Kidney (tissue), 14 donors: Measurements from ENCODE around the gene PVR. TPM values are rescaled to one million over a fixed set of nuclear protein-coding genes. Genes with fewer than 3 reads are reported as not detected.
A peak's percentile ranks its signal among the peaks of the same experiment; 100 is the strongest.
"Not testable (repeated sequence)": the region's sequence is repeated elsewhere in the genome, so short reads cannot be mapped to it uniquely, and the experiment has no call there.

Experiments
- DNase-seq, 5 donors: peaks; one replicate each; pipeline ENCODE4 v3.0.0-alpha.2; 2013 to 2020
- FAIRE-seq: peaks from 2 replicates; lab custom pipeline; 2012; peaks lifted over from hg19 to GRCh38; lab: Jason Lieb, UNC
- H3K27ac ChIP-seq, 2 donors: one replicate each; pipeline ENCODE4 v1.7.0; 2013; ENCODE audit warnings: low read depth in 2 of 2, low read length in 2 of 2, inconsistent platforms in 1 of 2
- H3K27me3 ChIP-seq: one replicate; pipeline ENCODE4 v1.7.1; 2013; ENCODE audit warnings: low read length, inconsistent platforms; ENCODE audit not compliant: control insufficient read depth, insufficient read depth
- H3K36me3 ChIP-seq, 3 donors: one replicate each; pipeline versions ENCODE4 v1.7.0 to v1.7.1; 2013; ENCODE audit warnings: low read length in 3 of 3, control low read depth in 1 of 3, inconsistent platforms in 1 of 3; ENCODE audit not compliant: insufficient read depth in 3 of 3, control insufficient read depth in 2 of 3
- H3K4me1 ChIP-seq, 3 donors: one replicate each; pipeline versions ENCODE4 v1.7.0 to v1.7.1; 2013; ENCODE audit warnings: low read length in 3 of 3, inconsistent platforms in 1 of 3, low read depth in 1 of 3; ENCODE audit not compliant: control insufficient read depth in 2 of 3, insufficient read depth in 2 of 3
- H3K4me3 ChIP-seq, 3 donors: one replicate each; pipeline versions ENCODE4 v1.7.0 to v1.8.1; 2013; ENCODE audit warnings: low read length in 3 of 3, control low read depth in 1 of 3, inconsistent platforms in 1 of 3
- H3K9ac ChIP-seq, 3 donors: one replicate each; pipeline versions ENCODE4 v1.7.0 to v1.7.1; 2013; ENCODE audit warnings: low read length in 3 of 3, control low read depth in 1 of 3, inconsistent platforms in 1 of 3
- H3K9me3 ChIP-seq, 3 donors: one replicate each; pipeline versions ENCODE4 v1.7.0 to v1.7.1; 2013; ENCODE audit warnings: low read length in 3 of 3, control low read depth in 1 of 3, inconsistent platforms in 1 of 3; ENCODE audit not compliant: control insufficient read depth in 2 of 3, insufficient read depth in 1 of 3
- CTCF ChIP-seq: IDR thresholded peaks from 3 replicates; pipeline ENCODE4 v1.5.1; 2012; ENCODE audit warnings: mild to moderate bottlenecking, moderate library complexity, borderline replicate concordance; ENCODE audit not compliant: insufficient read depth; ENCODE audit errors: extremely low read depth
- intact Hi-C: fragments of 100-400 bp; cut with DNase I; formaldehyde crosslinking; loops from one replicate; pipeline ENCODE4 v1.11.1; 2022
- polyA plus RNA-seq: library from polyadenylated mRNA; stranded (reverse); fragments of 350-450 nt; fragmentation: Illumina TruSeq; extraction: RNeasy Lipid Tissue Mini Kit (QIAGEN cat#74804); gene quantifications from one replicate; pipeline ENCODE4 v1.2.3, GENCODE V29; 2014; ENCODE audit warnings: low read depth, low replicate concordance; ENCODE audit not compliant: insufficient read depth
- total RNA-seq: library from RNA; stranded (reverse); fragmentation: NEBNext Ultra II Directional; extraction: Animal tissue kit (Norgen Biotek cat#: 25700); gene quantifications from one replicate; pipeline ENCODE4 v1.2.1, GENCODE V29; 2021
- donor health status: control.
- donor health status: control.
- donor health status: control.
- donor health status: control.
- donor health status: control.
- donor health status: DM: yes; HTN: yes; CAD: no.
- donor health status: Normal renal cell carcinoma (clear cell type).

The PVR gene
- total and polyA plus RNA-seq, 2 donors from 2014 or later, result 20.7 to 36.4 TPM

- Histone ChIP-seq H3K4me3 (no peak overlapping the region), H3K9ac (no peak overlapping the region), H3K36me3 (no peaks in the 10 kb centered on the region), H3K4me1 (peaks cover 0 to 3% (median 0%) of the 10 kb centered on the region in 3 donors), H3K27ac (no peak overlapping the region), H3K27me3 (no peaks in the 10 kb centered on the region), H3K9me3 (no peaks in the 10 kb centered on the region)
- TF ChIP-seq CTCF, result no peak
- intact Hi-C loops, result no loop called here
- FAIRE-seq (no peak), DNase-seq (no peak)
Measured at GRCh38 chr19:44682807-44683206, 39.1 kb downstream of the PVR start.

- no peak overlapping the region for H3K9ac ChIP-seq
- H3K27ac ChIP-seq, result no peak overlapping the region
- H3K36me3 ChIP-seq, result no peaks in the 10 kb centered on the region
- DNase-seq (no peak), FAIRE-seq (no peak)
- no peaks in the 10 kb centered on the region for H3K27me3 ChIP-seq
- peaks cover 0 to 3% (median 0%) of the 10 kb centered on the region in 3 donors for H3K4me1 ChIP-seq
- TF ChIP-seq CTCF, result no peak
- H3K4me3 ChIP-seq, result no peak overlapping the region
- intact Hi-C loops, result no loop called here
- H3K9me3 ChIP-seq, result no peaks in the 10 kb centered on the region
Measured at GRCh38 chr19:44683434-44684210, 39.9 kb downstream of the PVR start.

GRCh38 chr19:44684396-44684795 is 40.7 kb downstream of the PVR start:
- intact Hi-C loops, result not testable (repeated sequence)

GRCh38 chr19:44684892-44685863 is 41.5 kb downstream of the PVR start:
- peaks cover 0 to 6% (median 4%) of the 10 kb centered on the region in 3 donors for H3K4me1 ChIP-seq
- peak overlapping the region; percentile 51 to 60 for H3K27ac ChIP-seq
- no peak overlapping the region for H3K4me3 ChIP-seq
- H3K27me3 ChIP-seq, result no peaks in the 10 kb centered on the region
- TF ChIP-seq CTCF, result no peak
- intact Hi-C loops, result no loop called here
- FAIRE-seq (no peak), DNase-seq (peak in 3 of 5 donors; percentile 34 to 77 (median 47))
- H3K9ac ChIP-seq, result no peak overlapping the region
- no peaks in the 10 kb centered on the region for H3K9me3 ChIP-seq
- H3K36me3 ChIP-seq, result no peaks in the 10 kb centered on the region

More at GRCh38 chr19:44684396-44684795, 40.7 kb downstream of the PVR start:
- not testable (repeated sequence) for H3K27me3 ChIP-seq, H3K4me1 ChIP-seq, FAIRE-seq, H3K36me3 ChIP-seq, DNase-seq, H3K9ac ChIP-seq, H3K4me3 ChIP-seq, H3K27ac ChIP-seq, H3K9me3 ChIP-seq
